Endodermal cell (in vitro differentiated cells): ENCODE results near the gene KLHL22. TPM values are rescaled to one million over a fixed set of nuclear protein-coding genes. Genes with fewer than 3 reads are reported as not detected.
"Not testable (repeated sequence)": the region's sequence is repeated elsewhere in the genome, so short reads cannot be mapped to it uniquely, and the experiment has no call there.

Source experiments
- DNase-seq: peaks from one replicate; pipeline ENCODE4 v3.0.0-alpha.2; 2017
- H3K27ac ChIP-seq: 2 replicates; pipeline ENCODE4 v1.5.1; 2013; ENCODE audit warnings: mild to moderate bottlenecking, low read depth, low read length, moderate library complexity
- H3K27me3 ChIP-seq: 2 replicates; pipeline ENCODE4 v1.6.1; 2013; ENCODE audit warnings: mild to moderate bottlenecking, low read length, moderate library complexity; ENCODE audit not compliant: insufficient read depth, control insufficient read depth, poor library complexity, severe bottlenecking
- H3K36me3 ChIP-seq: 2 replicates; pipeline ENCODE4 v1.7.0; 2013; ENCODE audit warnings: mild to moderate bottlenecking, low read length, moderate library complexity; ENCODE audit not compliant: control insufficient read depth, insufficient read depth
- H3K4me1 ChIP-seq: one replicate; pipeline ENCODE4 v1.7.0; 2013; ENCODE audit warnings: low read length; ENCODE audit not compliant: control insufficient read depth, insufficient read depth
- H3K4me3 ChIP-seq: 2 replicates; pipeline ENCODE4 v1.5.1; 2013; ENCODE audit warnings: mild to moderate bottlenecking, low read length, moderate library complexity
- H3K9ac ChIP-seq: 2 replicates; pipeline ENCODE4 v1.6.1; 2013; ENCODE audit warnings: mild to moderate bottlenecking, low read length, moderate library complexity; ENCODE audit not compliant: poor library complexity, severe bottlenecking; ENCODE audit errors: extremely low read depth
- H3K9me3 ChIP-seq: 2 replicates; pipeline ENCODE4 v1.6.1; 2013; ENCODE audit warnings: mild to moderate bottlenecking, low read length, moderate library complexity; ENCODE audit not compliant: control insufficient read depth
- H3K27ac Mint-ChIP-seq: 2 replicates; pipeline ENCODE4 v1.8.0; 2020; ENCODE audit warnings: mixed read lengths
- H3K27me3 Mint-ChIP-seq: 2 replicates; pipeline ENCODE4 v1.8.0; 2021; ENCODE audit warnings: mild to moderate bottlenecking, mixed read lengths; ENCODE audit not compliant: insufficient read depth
- H3K36me3 Mint-ChIP-seq: 2 replicates; pipeline ENCODE4 v1.8.0; 2020; ENCODE audit warnings: low read depth, mixed read lengths
- H3K4me1 Mint-ChIP-seq: 2 replicates; pipeline ENCODE4 v1.8.0; 2020; ENCODE audit warnings: mixed read lengths
- H3K4me3 Mint-ChIP-seq: 2 replicates; pipeline ENCODE4 v1.8.0; 2020; ENCODE audit warnings: mild to moderate bottlenecking, moderate library complexity, mixed read lengths
- H3K9me3 Mint-ChIP-seq: 2 replicates; pipeline ENCODE4 v1.8.0; 2020; ENCODE audit warnings: mild to moderate bottlenecking, mixed read lengths
- WGBS, 2 experiments: methylation state at CpG; one replicate each; pipeline versions ENCODE4 v1.1.5 to v1.1.7; 2013; ENCODE audit warnings: missing lambda C conversion rate in 2 of 2, mixed read lengths in 1 of 2; ENCODE audit not compliant: insufficient coverage in 1 of 2, insufficient read length in 1 of 2; 5-methylcytosine and 5-hydroxymethylcytosine counted together
- total RNA-seq, 2 donors: library from RNA; stranded (reverse); fragmentation: NEBNext Ultra II Directional in 1 of 2; extraction: Animal tissue kit (Norgen Biotek cat#: 25700) in 1 of 2; gene quantifications; 2 replicates in 1 of 2; 3 replicates in 1 of 2; pipeline ENCODE4 v1.2.1, GENCODE V29; 2021
- TF ChIP-seq, protein P1 (sequence below): fragments of 200-600 bp; sonication (generic); conservative IDR thresholded peaks from 2 replicates; pipeline ENCODE4 v1.5.0; 2021; ENCODE audit warnings: antibody characterized with exemption, mild to moderate bottlenecking

KLHL22 gene
- total RNA-seq, 2 donors from 2014 or later = 26.5 to 32.8 TPM

DNA sequence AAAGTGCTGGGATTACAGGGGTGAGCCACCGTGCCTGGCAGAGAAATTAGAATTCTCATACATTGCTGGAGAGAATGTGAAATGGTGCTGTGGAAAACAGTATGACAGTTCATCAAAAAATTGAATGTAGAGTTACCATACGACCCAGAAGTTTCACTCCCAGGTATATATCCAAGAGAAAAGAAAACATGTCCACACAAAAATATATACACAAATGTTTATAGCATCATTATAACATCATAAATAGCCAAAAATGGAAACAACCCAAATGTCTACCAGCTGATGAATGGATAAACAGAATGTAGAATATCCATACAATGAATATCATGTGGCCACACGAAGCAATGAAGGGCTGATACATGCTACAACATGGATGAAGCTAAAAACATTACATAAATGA is 46.5 kb upstream of the KLHL22 start:
- no peak overlapping the region for H3K4me3 Mint-ChIP-seq
- DNase-seq = no peak
- TF ChIP-seq, protein P1, sequence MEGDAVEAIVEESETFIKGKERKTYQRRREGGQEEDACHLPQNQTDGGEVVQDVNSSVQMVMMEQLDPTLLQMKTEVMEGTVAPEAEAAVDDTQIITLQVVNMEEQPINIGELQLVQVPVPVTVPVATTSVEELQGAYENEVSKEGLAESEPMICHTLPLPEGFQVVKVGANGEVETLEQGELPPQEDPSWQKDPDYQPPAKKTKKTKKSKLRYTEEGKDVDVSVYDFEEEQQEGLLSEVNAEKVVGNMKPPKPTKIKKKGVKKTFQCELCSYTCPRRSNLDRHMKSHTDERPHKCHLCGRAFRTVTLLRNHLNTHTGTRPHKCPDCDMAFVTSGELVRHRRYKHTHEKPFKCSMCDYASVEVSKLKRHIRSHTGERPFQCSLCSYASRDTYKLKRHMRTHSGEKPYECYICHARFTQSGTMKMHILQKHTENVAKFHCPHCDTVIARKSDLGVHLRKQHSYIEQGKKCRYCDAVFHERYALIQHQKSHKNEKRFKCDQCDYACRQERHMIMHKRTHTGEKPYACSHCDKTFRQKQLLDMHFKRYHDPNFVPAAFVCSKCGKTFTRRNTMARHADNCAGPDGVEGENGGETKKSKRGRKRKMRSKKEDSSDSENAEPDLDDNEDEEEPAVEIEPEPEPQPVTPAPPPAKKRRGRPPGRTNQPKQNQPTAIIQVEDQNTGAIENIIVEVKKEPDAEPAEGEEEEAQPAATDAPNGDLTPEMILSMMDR = no peak
- peaks cover 68% of the 10 kb centered on the region for H3K36me3 Mint-ChIP-seq
- H3K9me3 Mint-ChIP-seq = peaks cover 1% of the 10 kb centered on the region
- WGBS, 2 experiments = 90 to 94% methylated on average over 3 of the region's 3 CpGs
- H3K27ac Mint-ChIP-seq = no peak overlapping the region
- H3K27me3 Mint-ChIP-seq = no peaks in the 10 kb centered on the region
- H3K4me1 Mint-ChIP-seq = no peaks in the 10 kb centered on the region
- Histone ChIP-seq H3K27ac (no peak overlapping the region), H3K4me3 (no peak overlapping the region), H3K9ac (no peak overlapping the region), H3K36me3 (peaks cover 62% of the 10 kb centered on the region), H3K9me3 (no peaks in the 10 kb centered on the region), H3K27me3 (no peaks in the 10 kb centered on the region), H3K4me1 (no peaks in the 10 kb centered on the region)

GRCh38 chr22:20538875-20539274 is 43.3 kb upstream of the KLHL22 start:
- not testable (repeated sequence) for H3K9me3 Mint-ChIP-seq, H3K27ac ChIP-seq, H3K27me3 Mint-ChIP-seq, H3K4me1 Mint-ChIP-seq, H3K27me3 ChIP-seq, H3K4me3 ChIP-seq, H3K9me3 ChIP-seq, DNase-seq, H3K4me3 Mint-ChIP-seq, H3K4me1 ChIP-seq, H3K27ac Mint-ChIP-seq, H3K9ac ChIP-seq
- whole genome bisulfite sequencing, 2 experiments = 83 to 94% methylated on average over 3 to 8 of the region's 8 CpGs
- peaks cover 60% of the 10 kb centered on the region for H3K36me3 ChIP-seq
- H3K36me3 Mint-ChIP-seq = peaks cover 64% of the 10 kb centered on the region

DNA sequence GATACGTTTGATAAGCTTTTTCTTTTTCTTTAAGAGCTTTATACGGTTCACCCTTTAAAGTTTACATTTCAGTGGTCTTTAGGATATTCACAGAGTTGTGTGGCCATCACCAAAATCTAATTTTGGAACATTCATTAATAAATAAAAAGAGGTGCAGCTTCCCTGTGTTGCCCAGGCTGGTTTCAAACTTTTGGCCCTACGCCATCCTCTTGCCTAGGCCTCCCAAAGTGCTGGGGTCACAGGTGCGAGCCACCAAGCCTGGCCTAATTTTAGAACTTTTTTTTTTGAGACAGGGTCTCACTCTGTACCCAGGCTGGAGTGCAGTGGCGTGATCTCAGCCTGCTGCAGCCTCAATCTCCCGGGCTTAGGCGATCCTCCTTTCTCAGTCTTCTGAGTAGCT is 42.4 kb upstream of the KLHL22 start:
- H3K27me3 ChIP-seq = no peaks in the 10 kb centered on the region
- 94 to 96% methylated on average over 7 of the region's 7 CpGs for WGBS, 2 experiments

More for the DNA sequence above, 42.4 kb upstream of the KLHL22 start:
- DNase-seq = no peak
- peaks cover 63% of the 10 kb centered on the region for H3K36me3 Mint-ChIP-seq
- no peak overlapping the region for H3K4me3 Mint-ChIP-seq
- H3K36me3 ChIP-seq = peaks cover 57% of the 10 kb centered on the region
- H3K27ac Mint-ChIP-seq = no peak overlapping the region
- no peaks in the 10 kb centered on the region for H3K9me3 Mint-ChIP-seq
- H3K27me3 Mint-ChIP-seq = no peaks in the 10 kb centered on the region
- TF ChIP-seq, protein P1 = no peak
- H3K4me1 Mint-ChIP-seq = no peaks in the 10 kb centered on the region
- H3K4me3 ChIP-seq = no peak overlapping the region
- no peaks in the 10 kb centered on the region for H3K4me1 ChIP-seq
- no peaks in the 10 kb centered on the region for H3K9me3 ChIP-seq
- H3K27ac ChIP-seq = no peak overlapping the region
- no peak overlapping the region for H3K9ac ChIP-seq
